Right lobe of liver (tissue), 6 donors: Measurements from ENCODE around the gene KPNB1. TPM values are rescaled to one million over a fixed set of nuclear protein-coding genes. Genes with fewer than 3 reads are reported as not detected.
A peak's percentile ranks its signal among the peaks of the same experiment; 100 is the strongest.

Source experiments
- ATAC-seq, 4 donors: fragments of 200-7000 bp; cut with Tn5 transposase; one replicate each; pipeline ENCODE4 v1.9.1; 2020; ENCODE audit warnings: mild to moderate bottlenecking in 4 of 4, moderate library complexity in 4 of 4
- DNase-seq, 3 donors: peaks; one replicate each; pipeline ENCODE4 v3.0.0-alpha.2; 2020
- H3K27ac ChIP-seq, 3 donors: fragments of 200-600 bp; one replicate each; pipeline ENCODE4 v1.8.0; 2022
- H3K27me3 ChIP-seq, 2 donors: fragments of 200-600 bp; one replicate each; pipeline ENCODE4 v1.8.0; 2022
- H3K36me3 ChIP-seq, 4 donors: fragments of 200-600 bp; sonication (generic) in 1 of 4; one replicate each; pipeline versions ENCODE4 v1.5.1 to v1.8.0; 2017 to 2022; ENCODE audit warnings: control low read depth in 1 of 4
- H3K4me1 ChIP-seq, 4 donors: fragments of 200-600 bp; sonication (generic) in 1 of 4; one replicate each; pipeline versions ENCODE4 v1.5.1 to v1.8.0; 2017 to 2022; ENCODE audit warnings: control low read depth in 1 of 4
- H3K4me3 ChIP-seq, 3 donors: fragments of 200-600 bp; one replicate each; pipeline ENCODE4 v1.8.0; 2022
- H3K9me3 ChIP-seq, 4 donors: fragments of 200-600 bp; sonication (generic) in 1 of 4; one replicate each; pipeline versions ENCODE4 v1.5.1 to v1.8.0; 2017 to 2022; ENCODE audit warnings: control low read depth in 1 of 4
- CTCF ChIP-seq, 4 donors: fragments of 200-600 bp in 3 of 4; fragments of 450-650 bp in 1 of 4; IDR thresholded peaks; one replicate each; pipeline versions ENCODE4 v1.5.1 to v1.8.0; 2016 to 2022; ENCODE audit warnings: antibody characterized with exemption in 4 of 4, mild to moderate bottlenecking in 2 of 4
- POLR2A ChIP-seq: fragments of 450-650 bp; IDR thresholded peaks from one replicate; pipeline ENCODE4 v1.6.1; 2017; ENCODE audit warnings: antibody characterized with exemption, mild to moderate bottlenecking
- WGBS: methylation state at CpG from one replicate; pipeline ENCODE4 v1.1.6; 2018; ENCODE audit warnings: low coverage, low lambda C conversion rate; ENCODE audit not compliant: insufficient coverage; ENCODE audit errors: missing lambda C conversion rate; 5-methylcytosine and 5-hydroxymethylcytosine counted together
- intact Hi-C, 2 donors: fragments of 100-400 bp; cut with DNase I; formaldehyde crosslinking; loops; one replicate each; pipeline versions ENCODE4 v1.11.2 to v1.14.1; 2022
- total RNA-seq, 6 experiments: library from RNA; depleted of rRNA in 2 of 6; stranded (reverse); fragments of >200 nt in 2 of 6; fragmentation: NEBNext Ultra II Directional in 3 of 6; extraction: Animal tissue kit (Norgen Biotek cat#: 25700) in 3 of 6; gene quantifications; one replicate each; pipeline versions ENCODE4 v1.1.0 to v1.2.4, GENCODE V29; 2016 to 2023
- donor health status: DM: no; HTN: yes; CAD: no.
- donor health status: DM: no; HTN: no; CAD: no.
- donor health status: DM: no; HTN: no; CAD: no.
- donor health status: DM: no; HTN: yes; CAD: no.
- donor health status: DM: no; HTN: yes; CAD: no.

The KPNB1 gene
- total RNA-seq, 6 experiments from 2014 or later, result 80.8 to 104 (median 94.5) TPM

- peaks cover 0 to 10% (median 2%) of the 10 kb centered on the region in 4 donors for H3K4me1 ChIP-seq
- peaks cover 0 to 56% (median 21%) of the 10 kb centered on the region in 4 donors for H3K36me3 ChIP-seq
- no peaks in the 10 kb centered on the region for H3K27me3 ChIP-seq
These were observed 42.2 kb upstream of the KPNB1 start for GRCh38 chr17:47607481-47607880.

GRCh38 chr17:47611372-47612350 is 38.1 kb upstream of the KPNB1 start:
- ATAC-seq (peak in 2 of 4 donors; percentile 40 to 63), DNase-seq (no peak)
- no peaks in the 10 kb centered on the region for H3K27me3 ChIP-seq
- H3K36me3 ChIP-seq, result peaks cover 0 to 43% (median 15%) of the 10 kb centered on the region in 4 donors
- no peak overlapping the region for H3K27ac ChIP-seq
- H3K9me3 ChIP-seq, result no peaks in the 10 kb centered on the region
- H3K4me3 ChIP-seq, result no peak overlapping the region
- 39% methylated on average over 2 of the region's 5 CpGs for WGBS
- intact Hi-C loops, result loop anchor here in 1 of 2 donors (10.0 kb wide), 1 partner anchor 107 kb away; no protein-coding TSS in a partner anchor
- TF ChIP-seq POLR2A (no peak), CTCF (IDR thresholded peaks at IDR 0.05) (no peak)
- peaks cover 0 to 10% (median 2%) of the 10 kb centered on the region in 4 donors for H3K4me1 ChIP-seq

More at GRCh38 chr17:47607481-47607880, 42.2 kb upstream of the KPNB1 start:
- no peaks in the 10 kb centered on the region for H3K9me3 ChIP-seq
- no peak for ATAC-seq
- no peak overlapping the region for H3K4me3 ChIP-seq
- intact Hi-C loops, result no loop called here
- whole genome bisulfite sequencing, result 95% methylated on average over 3 of the region's 3 CpGs
- TF ChIP-seq POLR2A (no peak), CTCF (IDR thresholded peaks at IDR 0.05) (no peak)
- H3K27ac ChIP-seq, result no peak overlapping the region
- no peak for DNase-seq

GRCh38 chr17:47615766-47616424 is 33.8 kb upstream of the KPNB1 start:
- peak; percentile 64 to 81 (median 66) for ATAC-seq
- Histone ChIP-seq H3K27ac (no peak overlapping the region), H3K27me3 (no peaks in the 10 kb centered on the region), H3K9me3 (no peaks in the 10 kb centered on the region), H3K4me1 (peaks cover 0 to 16% (median 5%) of the 10 kb centered on the region in 4 donors), H3K36me3 (peaks cover 0 to 40% (median 22%) of the 10 kb centered on the region in 4 donors), H3K4me3 (no peak overlapping the region)
- intact Hi-C loops, result loop anchor here in 1 of 2 donors (10.0 kb wide), 1 partner anchor 111 kb away; no protein-coding TSS in a partner anchor
- DNase-seq, result no peak
- TF ChIP-seq CTCF (IDR thresholded peaks at IDR 0.05), result peak; percentile 65 to 82 (median 78)
- TF ChIP-seq POLR2A, result no peak
- 59% methylated on average over 5 of the region's 8 CpGs for WGBS

GRCh38 chr17:47618410-47618809 is 31.3 kb upstream of the KPNB1 start:
- DNase-seq, result no peak
- Histone ChIP-seq H3K4me3 (no peak overlapping the region), H3K36me3 (peaks cover 3 to 52% (median 18%) of the 10 kb centered on the region in 4 donors), H3K9me3 (no peaks in the 10 kb centered on the region), H3K4me1 (peaks cover 0 to 6% (median 2%) of the 10 kb centered on the region in 4 donors), H3K27ac (no peak overlapping the region), H3K27me3 (no peaks in the 10 kb centered on the region)
- intact Hi-C loops, result loop anchor here in 1 of 2 donors (10.0 kb wide), 1 partner anchor 114 kb away; no protein-coding TSS in a partner anchor
- 43% methylated on average over 4 of the region's 4 CpGs for WGBS
- TF ChIP-seq POLR2A (no peak), CTCF (IDR thresholded peaks at IDR 0.05) (peak in 3 of 4 donors; percentile 11 to 30 (median 29))
- ATAC-seq, result peak in 1 of 4 donors; percentile 35
